WTC11 (cell line): Measurements from ENCODE around the gene VAC14. TPM values are rescaled to one million over a fixed set of nuclear protein-coding genes. Genes with fewer than 3 reads are reported as not detected.

Experiments used
- ATAC-seq: fragments of 200-7000 bp; cut with Tn5 transposase; 2 replicates; pipeline ENCODE4 v1.10.0; 2021; ENCODE audit warnings: mild to moderate bottlenecking, moderate library complexity
- CTCF ChIA-PET: fragments of 300-600 bp; sonication (Branson Sonifier 250); formaldehyde crosslinking; loops from one replicate; lab custom pipeline; 2021; ENCODE audit warnings: antibody characterized with exemption; lab: Charles Lee
- POLR2A ChIA-PET: fragments of 350-600 bp; sonication (Branson Sonifier 250); formaldehyde crosslinking; loops from one replicate; lab custom pipeline; 2021; ENCODE audit warnings: antibody characterized with exemption; lab: Charles Lee
- DNase-seq: peaks from one replicate; pipeline ENCODE4 v3.0.0; 2021; ENCODE audit warnings: low spot score
- H3K27ac Mint-ChIP-seq: 2 replicates; pipeline ENCODE4 v1.8.0; 2021; ENCODE audit warnings: mixed read lengths
- H3K27me3 Mint-ChIP-seq: 2 replicates; pipeline ENCODE4 v1.8.0; 2021; ENCODE audit warnings: low read depth, mild to moderate bottlenecking, moderate library complexity, mixed read lengths
- H3K36me3 Mint-ChIP-seq: 2 replicates; pipeline ENCODE4 v1.8.0; 2021; ENCODE audit warnings: mixed read lengths
- H3K4me1 Mint-ChIP-seq: 2 replicates; pipeline ENCODE4 v1.8.0; 2022; ENCODE audit warnings: mixed read lengths
- H3K4me3 Mint-ChIP-seq: 2 replicates; pipeline ENCODE4 v1.8.0; 2021; ENCODE audit warnings: mild to moderate bottlenecking, moderate library complexity, mixed read lengths
- H3K9me3 Mint-ChIP-seq: 2 replicates; pipeline ENCODE4 v1.8.0; 2021; ENCODE audit warnings: mixed read lengths
- AFF4 ChIP-seq: sonication (generic); formaldehyde crosslinking; IDR thresholded peaks from 2 replicates; pipeline ENCODE4 v1.8.1; 2023; ENCODE audit warnings: mild to moderate bottlenecking, missing genetic modification reagents, borderline replicate concordance
- ATF2 ChIP-seq: sonication (generic); formaldehyde crosslinking; IDR thresholded peaks from 2 replicates; pipeline ENCODE4 v1.8.1; 2022; ENCODE audit warnings: low read depth, missing genetic modification reagents, borderline replicate concordance
- CBFB ChIP-seq: sonication (generic); formaldehyde crosslinking; IDR thresholded peaks from 2 replicates; pipeline ENCODE4 v1.8.1; 2022; ENCODE audit warnings: mild to moderate bottlenecking, low read depth, missing genetic modification reagents
- CREM ChIP-seq: sonication (generic); formaldehyde crosslinking; IDR thresholded peaks from 2 replicates; pipeline ENCODE4 v1.8.1; 2022; ENCODE audit warnings: mild to moderate bottlenecking, missing genetic modification reagents, moderate library complexity
- ETV6 ChIP-seq: sonication (generic); formaldehyde crosslinking; IDR thresholded peaks from 2 replicates; pipeline ENCODE4 v1.8.1; 2022; ENCODE audit warnings: mild to moderate bottlenecking, missing genetic modification reagents
- IRF2 ChIP-seq: sonication (generic); formaldehyde crosslinking; IDR thresholded peaks from 2 replicates; pipeline ENCODE4 v1.8.0; 2022; ENCODE audit warnings: low read depth, missing genetic modification reagents, borderline replicate concordance
- MYBL2 ChIP-seq: sonication (generic); formaldehyde crosslinking; IDR thresholded peaks from 2 replicates; pipeline ENCODE4 v1.8.1; 2023; ENCODE audit warnings: mild to moderate bottlenecking, moderate library complexity, missing genetic modification reagents
- NFE2L1 ChIP-seq: sonication (generic); formaldehyde crosslinking; IDR thresholded peaks from 2 replicates; pipeline ENCODE4 v1.8.1; 2023; ENCODE audit warnings: missing genetic modification reagents
- PRDM15 ChIP-seq: sonication (generic); formaldehyde crosslinking; IDR thresholded peaks from 2 replicates; pipeline ENCODE4 v1.8.0; 2022; ENCODE audit warnings: missing genetic modification reagents
- RORB ChIP-seq: fragments of 250-450 bp; sonication (Bioruptor Pico); IDR thresholded peaks from 2 replicates; pipeline ENCODE4 v1.9.0; 2021; ENCODE audit warnings: mild to moderate bottlenecking
- STAT6 ChIP-seq: sonication (generic); formaldehyde crosslinking; conservative IDR thresholded peaks from 2 replicates; pipeline ENCODE4 v1.8.1; 2023; ENCODE audit warnings: mild to moderate bottlenecking, low read depth, missing genetic modification reagents, moderate library complexity
- TEAD1 ChIP-seq: sonication (generic); formaldehyde crosslinking; IDR thresholded peaks from 2 replicates; pipeline ENCODE4 v1.8.0; 2022; ENCODE audit warnings: mild to moderate bottlenecking, missing genetic modification reagents
- TEAD4 ChIP-seq: sonication (generic); formaldehyde crosslinking; IDR thresholded peaks from 2 replicates; pipeline ENCODE4 v1.8.0; 2022; ENCODE audit warnings: mild to moderate bottlenecking, missing genetic modification reagents
- USF2 ChIP-seq: sonication (generic); formaldehyde crosslinking; IDR thresholded peaks from 2 replicates; pipeline ENCODE4 v1.8.1; 2023; ENCODE audit warnings: mild to moderate bottlenecking, missing genetic modification reagents, moderate library complexity
- total RNA-seq: library from RNA; stranded (reverse); gene quantifications from 3 replicates; pipeline ENCODE4 v1.2.3, GENCODE V29; 2021

The VAC14 gene
- total RNA-seq, 1 experiment from 2014 or later = 60.1 TPM

GRCh38 chr16:70701596-70701995 is 99.4 kb downstream of the VAC14 start (continued):
- TF ChIP-seq USF2 (CRISPR knock-in tag) = no peak
- no peak for TF ChIP-seq CBFB
- TF ChIP-seq TEAD4 = no peak
- TF ChIP-seq NFE2L1 (CRISPR knock-in tag) = no peak
- no peak for TF ChIP-seq ATF2 (CRISPR knock-in tag)
- no peak for TF ChIP-seq STAT6 (CRISPR knock-in tag)
- no peak for TF ChIP-seq PRDM15
- no peak for TF ChIP-seq RORB

- DNase-seq (no peak), ATAC-seq (no peak)
- H3K36me3 Mint-ChIP-seq = peaks cover 2% of the 10 kb centered on the region; the same call in 1 of the 2 replicates
- no peaks in the 10 kb centered on the region for H3K9me3 Mint-ChIP-seq
- peak overlapping the region; percentile 41; the same call in 1 of the 2 replicates for H3K27ac Mint-ChIP-seq
- H3K27me3 Mint-ChIP-seq = no peaks in the 10 kb centered on the region
- peaks cover 9% of the 10 kb centered on the region; the same call in 1 of the 2 replicates for H3K4me1 Mint-ChIP-seq
- ChIA-PET CTCF (no interaction called here), POLR2A (interaction anchor here (1.0 kb wide), 1 partner anchor 13 kb away, joined by 3 read pairs; no protein-coding TSS in a partner anchor)
- TF ChIP-seq TEAD1 (CRISPR knock-in tag) = no peak
- no peak for TF ChIP-seq AFF4 (CRISPR knock-in tag)
- no peak for TF ChIP-seq ETV6 (CRISPR knock-in tag)
- TF ChIP-seq IRF2 (CRISPR knock-in tag) = no peak
- TF ChIP-seq CREM (CRISPR knock-in tag) = no peak
- TF ChIP-seq NFE2L1 (CRISPR knock-in tag) = no peak
- no peak for TF ChIP-seq MYBL2
- no peak overlapping the region for H3K4me3 Mint-ChIP-seq
Observed at GRCh38 chr16:70701036-70701435, 99.9 kb downstream of the VAC14 start.
